ENCODE measurements around the gene SNX25. TPM values are rescaled to one million over a fixed set of nuclear protein-coding genes. Genes with fewer than 3 reads are reported as not detected.
"Not testable (repeated sequence)": the region's sequence is repeated elsewhere in the genome, so short reads cannot be mapped to it uniquely, and the experiment has no call there.

Gene SNX25
- polyA plus RNA-seq, 1 donor (not counting 4 experiments of a cell fraction or from before 2014, with no cell fraction given): 5.0 TPM

- DNase-seq (ENCODE audit: low read depth, low spot score): no peak
- Histone ChIP-seq H3K4me2 (ENCODE audit: control insufficient read depth, extremely low read depth, insufficient read depth, low read depth, low read length) (no peak overlapping the region), H3K79me2 (ENCODE audit: control insufficient read depth, insufficient read depth, low read length) (no peaks in the 10 kb centered on the region), H3K4me3 (ENCODE audit: control insufficient read depth in 2 of 3, extremely low read depth in 1 of 3, insufficient read depth in 2 of 3, low read depth in 1 of 3, low read length in 3 of 3) (no peak overlapping the region), H3K9me1 (ENCODE audit: control insufficient read depth, extremely low read depth, insufficient read depth, low read length) (no peaks in the 10 kb centered on the region), H3K27me3 (ENCODE audit: control insufficient read depth, extremely low read depth, insufficient read depth, low read length) (no peaks in the 10 kb centered on the region), H4K20me1 (ENCODE audit: control insufficient read depth, extremely low read depth, insufficient read depth, low read length) (no peaks in the 10 kb centered on the region), H3K9me3 (ENCODE audit: control insufficient read depth, low read depth, low read length) (no peaks in the 10 kb centered on the region), H3K36me3 (ENCODE audit: control insufficient read depth in 2 of 2, extremely low read depth in 1 of 2, insufficient read depth in 2 of 2, low read length in 2 of 2) (no peaks in the 10 kb centered on the region), H3K9ac (ENCODE audit: control insufficient read depth, extremely low read depth, insufficient read depth, low read length) (no peak overlapping the region), H3K27ac (ENCODE audit: control insufficient read depth, insufficient read depth, low read length) (no peak overlapping the region), H2AFZ (ENCODE audit: control insufficient read depth, low read length) (no peak overlapping the region), H3K4me1 (ENCODE audit: control insufficient read depth, extremely low read depth, insufficient read depth, low read length) (peaks cover 17% of the 10 kb centered on the region)
- no peak for TF ChIP-seq EZH2 (IDR thresholded peaks at IDR 0.05; ENCODE audit: low read length)
- TF ChIP-seq CTCF (optimal IDR thresholded peaks at IDR 0.05 in 1 of 3, IDR thresholded peaks at IDR 0.05 in 1 of 3, conservative IDR thresholded peaks at IDR 0.05 in 1 of 3; ENCODE audit: extremely low read depth in 1 of 3, insufficient read depth in 2 of 3, low read length in 3 of 3): no peak
- no peak for FAIRE-seq
- dilution Hi-C loops (cut with MboI; ENCODE audit: extremely low pct_ligation_motif_present, low sequenced_read_pairs): no loop called here
Observed at GRCh38 chr4:185257694-185258093, 48.3 kb downstream of the SNX25 start.

DNA sequence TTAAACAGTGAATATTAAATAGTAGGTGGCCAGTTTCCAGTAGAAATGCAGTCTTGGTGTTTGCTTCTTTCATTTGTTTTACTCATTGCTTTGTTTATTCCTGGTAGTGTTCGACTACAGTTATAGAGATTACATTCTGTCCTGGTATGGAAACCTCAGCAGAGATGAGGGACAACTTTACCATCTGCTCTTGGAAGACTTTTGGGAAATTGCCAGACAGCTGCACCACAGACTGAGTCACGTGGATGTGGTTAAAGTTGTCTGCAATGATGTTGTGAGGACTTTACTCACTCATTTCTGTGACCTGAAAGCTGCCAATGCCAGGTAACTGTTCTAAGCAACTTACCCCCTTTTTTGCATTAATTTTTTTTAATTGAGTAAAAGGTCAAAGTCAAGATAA lies 49.3 kb downstream of the SNX25 start:
- dilution Hi-C loops (cut with MboI; ENCODE audit: extremely low pct_ligation_motif_present, low sequenced_read_pairs); H3K4me2 ChIP-seq (ENCODE audit: control insufficient read depth, extremely low read depth, insufficient read depth, low read depth, low read length); H3K27me3 ChIP-seq (ENCODE audit: control insufficient read depth, extremely low read depth, insufficient read depth, low read length); H3K9me3 ChIP-seq (ENCODE audit: control insufficient read depth, low read depth, low read length); H3K4me3 ChIP-seq (ENCODE audit: control insufficient read depth in 2 of 3, extremely low read depth in 1 of 3, insufficient read depth in 2 of 3, low read depth in 1 of 3, low read length in 3 of 3); H3K79me2 ChIP-seq (ENCODE audit: control insufficient read depth, insufficient read depth, low read length); H3K9ac ChIP-seq (ENCODE audit: control insufficient read depth, extremely low read depth, insufficient read depth, low read length); H3K9me1 ChIP-seq (ENCODE audit: control insufficient read depth, extremely low read depth, insufficient read depth, low read length); H3K36me3 ChIP-seq (ENCODE audit: control insufficient read depth in 2 of 2, extremely low read depth in 1 of 2, insufficient read depth in 2 of 2, low read length in 2 of 2); H4K20me1 ChIP-seq (ENCODE audit: control insufficient read depth, extremely low read depth, insufficient read depth, low read length); H2AFZ ChIP-seq (ENCODE audit: control insufficient read depth, low read length): not testable (repeated sequence)
- peak overlapping the region; percentile 1 for H3K27ac ChIP-seq (ENCODE audit: control insufficient read depth, insufficient read depth, low read length)
- H3K4me1 ChIP-seq (ENCODE audit: control insufficient read depth, extremely low read depth, insufficient read depth, low read length): peaks cover 17% of the 10 kb centered on the region
- FAIRE-seq (peak; percentile 99), DNase-seq (ENCODE audit: low read depth, low spot score) (peak; percentile 5)

- Histone ChIP-seq H3K79me2 (ENCODE audit: control insufficient read depth, insufficient read depth, low read length) (no peaks in the 10 kb centered on the region), H3K27ac (ENCODE audit: control insufficient read depth, insufficient read depth, low read length) (no peak overlapping the region), H4K20me1 (ENCODE audit: control insufficient read depth, extremely low read depth, insufficient read depth, low read length) (no peaks in the 10 kb centered on the region), H3K4me2 (ENCODE audit: control insufficient read depth, extremely low read depth, insufficient read depth, low read depth, low read length) (no peak overlapping the region), H3K4me1 (ENCODE audit: control insufficient read depth, extremely low read depth, insufficient read depth, low read length) (peaks cover 17% of the 10 kb centered on the region), H3K4me3 (ENCODE audit: control insufficient read depth in 2 of 3, extremely low read depth in 1 of 3, insufficient read depth in 2 of 3, low read depth in 1 of 3, low read length in 3 of 3) (no peak overlapping the region), H3K9ac (ENCODE audit: control insufficient read depth, extremely low read depth, insufficient read depth, low read length) (no peak overlapping the region), H2AFZ (ENCODE audit: control insufficient read depth, low read length) (no peak overlapping the region), H3K27me3 (ENCODE audit: control insufficient read depth, extremely low read depth, insufficient read depth, low read length) (no peaks in the 10 kb centered on the region), H3K9me3 (ENCODE audit: control insufficient read depth, low read depth, low read length) (no peaks in the 10 kb centered on the region), H3K36me3 (ENCODE audit: control insufficient read depth in 2 of 2, extremely low read depth in 1 of 2, insufficient read depth in 2 of 2, low read length in 2 of 2) (no peaks in the 10 kb centered on the region), H3K9me1 (ENCODE audit: control insufficient read depth, extremely low read depth, insufficient read depth, low read length) (no peaks in the 10 kb centered on the region)
- DNase-seq (ENCODE audit: low read depth, low spot score): no peak
- dilution Hi-C loops (cut with MboI; ENCODE audit: extremely low pct_ligation_motif_present, low sequenced_read_pairs): no loop called here
- no peak for FAIRE-seq
- TF ChIP-seq CTCF (optimal IDR thresholded peaks at IDR 0.05 in 1 of 3, IDR thresholded peaks at IDR 0.05 in 1 of 3, conservative IDR thresholded peaks at IDR 0.05 in 1 of 3; ENCODE audit: extremely low read depth in 1 of 3, insufficient read depth in 2 of 3, low read length in 3 of 3): no peak
- TF ChIP-seq EZH2 (IDR thresholded peaks at IDR 0.05; ENCODE audit: low read length): no peak
Observed at GRCh38 chr4:185259719-185260118, 50.3 kb downstream of the SNX25 start.
